H9 (cell line): ENCODE results near the gene RICTOR. TPM values are rescaled to one million over a fixed set of nuclear protein-coding genes. Genes with fewer than 3 reads are reported as not detected.
"Not testable (repeated sequence)": the region's sequence is repeated elsewhere in the genome, so short reads cannot be mapped to it uniquely, and the experiment has no call there.

Experiments used
- DNase-seq: peaks from one replicate; pipeline ENCODE4 v3.0.0-alpha.2; 2017
- H2AFZ ChIP-seq: one replicate; pipeline ENCODE4 v1.6.1; 2013; ENCODE audit warnings: mild to moderate bottlenecking, low read length, control low read depth, moderate library complexity
- H2AK5ac ChIP-seq: 2 replicates; pipeline ENCODE4 v1.6.1; 2013; ENCODE audit warnings: low read length, control low read depth, mixed read lengths; ENCODE audit not compliant: insufficient read length
- H2BK120ac ChIP-seq: one replicate; pipeline ENCODE4 v1.6.1; 2013; ENCODE audit warnings: low read depth, mild to moderate bottlenecking, low read length, control low read depth, inconsistent platforms; ENCODE audit not compliant: poor library complexity, severe bottlenecking
- H2BK12ac ChIP-seq: 2 replicates; pipeline ENCODE4 v1.6.1; 2013; ENCODE audit warnings: low read length, control low read depth, mixed read lengths, low read depth; ENCODE audit not compliant: insufficient read length
- H2BK15ac ChIP-seq: 2 replicates; pipeline ENCODE4 v1.6.1; 2013; ENCODE audit warnings: low read depth, low read length, control low read depth
- H2BK20ac ChIP-seq: one replicate; pipeline ENCODE4 v1.6.1; 2013; ENCODE audit warnings: low read depth, mild to moderate bottlenecking, low read length, control low read depth, inconsistent platforms; ENCODE audit not compliant: poor library complexity, severe bottlenecking
- H2BK5ac ChIP-seq: 2 replicates; pipeline ENCODE4 v1.6.1; 2013; ENCODE audit warnings: low read length, control low read depth, mixed read lengths; ENCODE audit not compliant: insufficient read length
- H3K14ac ChIP-seq: 2 replicates; pipeline ENCODE4 v1.6.1; 2013; ENCODE audit warnings: low read length, control low read depth; ENCODE audit not compliant: insufficient read depth
- H3K18ac ChIP-seq: 2 replicates; pipeline ENCODE4 v1.6.1; 2013; ENCODE audit warnings: low read depth, mild to moderate bottlenecking, mixed read lengths, low read length, control low read depth; ENCODE audit not compliant: insufficient read length
- H3K23ac ChIP-seq: 2 replicates; pipeline ENCODE4 v1.6.1; 2013; ENCODE audit warnings: low read length, control low read depth, mixed read lengths, low read depth; ENCODE audit not compliant: insufficient read length
- H3K23me2 ChIP-seq: 2 replicates; pipeline ENCODE4 v1.6.1; 2013; ENCODE audit warnings: low read depth, mild to moderate bottlenecking, mixed read lengths, low read length, control low read depth; ENCODE audit not compliant: insufficient read length, poor library complexity, severe bottlenecking
- H3K27ac ChIP-seq: 2 replicates; pipeline ENCODE4 v1.5.1; 2013; ENCODE audit warnings: low read length, control low read depth, mixed read lengths, low read depth; ENCODE audit not compliant: insufficient read length
- H3K27me3 ChIP-seq: 2 replicates; pipeline ENCODE4 v1.6.1; 2013; ENCODE audit warnings: low read length, control low read depth, inconsistent platforms; ENCODE audit not compliant: insufficient read depth
- H3K4ac ChIP-seq: 2 replicates; pipeline ENCODE4 v1.6.1; 2013; ENCODE audit warnings: low read depth, mild to moderate bottlenecking, control low read depth, inconsistent platforms, low read length, moderate library complexity
- H3K4me1 ChIP-seq: 2 replicates; pipeline ENCODE4 v1.6.1; 2013; ENCODE audit warnings: low read length, control low read depth, inconsistent platforms; ENCODE audit not compliant: insufficient read depth
- H3K4me2 ChIP-seq: 2 replicates; pipeline ENCODE4 v1.6.1; 2013; ENCODE audit warnings: low read length, control low read depth, mixed read lengths; ENCODE audit not compliant: insufficient read length, insufficient read depth
- H3K56ac ChIP-seq: 2 replicates; pipeline ENCODE4 v1.6.1; 2013; ENCODE audit warnings: low read depth, mild to moderate bottlenecking, mixed read lengths, low read length, control low read depth; ENCODE audit not compliant: insufficient read length
- H3K79me1 ChIP-seq: 2 replicates; pipeline ENCODE4 v1.6.1; 2013; ENCODE audit warnings: low read depth, mild to moderate bottlenecking, moderate library complexity, low read length, control low read depth, inconsistent platforms; ENCODE audit not compliant: insufficient read depth, poor library complexity, severe bottlenecking
- H3K79me2 ChIP-seq: 2 replicates; pipeline ENCODE4 v1.6.1; 2013; ENCODE audit warnings: low read length, control low read depth, inconsistent platforms; ENCODE audit not compliant: insufficient read depth
- H3K9ac ChIP-seq: 2 replicates; pipeline ENCODE4 v1.6.1; 2013; ENCODE audit warnings: low read length, control low read depth, mixed read lengths; ENCODE audit not compliant: insufficient read length; ENCODE audit errors: extremely low read depth
- H3K9me3 ChIP-seq: one replicate; pipeline ENCODE4 v1.6.1; 2013; ENCODE audit warnings: low read depth, low read length, inconsistent platforms; ENCODE audit not compliant: control insufficient read depth
- H3T11ph ChIP-seq: one replicate; pipeline ENCODE4 v1.6.1; 2013; ENCODE audit warnings: mild to moderate bottlenecking, low read length, control low read depth, inconsistent platforms
- H4K20me1 ChIP-seq: one replicate; pipeline ENCODE4 v1.6.1; 2013; ENCODE audit not compliant: control insufficient read depth, insufficient read length, insufficient read depth
- H4K5ac ChIP-seq: 2 replicates; pipeline ENCODE4 v1.6.1; 2013; ENCODE audit warnings: low read depth, mild to moderate bottlenecking, mixed read lengths, low read length, control low read depth; ENCODE audit not compliant: insufficient read length
- H4K8ac ChIP-seq: replicated peaks from 2 replicates; pipeline ENCODE4 v1.6.1; 2013; ENCODE audit warnings: low read length, control low read depth, mixed read lengths, low read depth; ENCODE audit not compliant: insufficient read length
- H4K91ac ChIP-seq: 2 replicates; pipeline ENCODE4 v1.6.1; 2013; ENCODE audit warnings: low read depth, mild to moderate bottlenecking, moderate library complexity, mixed read lengths, low read length, control low read depth; ENCODE audit not compliant: insufficient read length
- H3K27ac Mint-ChIP-seq, 3 experiments: 2 replicates in 2 of 3; 3 replicates in 1 of 3; pipeline ENCODE4 v1.8.0; 2020 to 2021; ENCODE audit warnings: mixed read lengths in 3 of 3, mild to moderate bottlenecking in 1 of 3, moderate library complexity in 1 of 3
- H3K27me3 Mint-ChIP-seq: 2 replicates; pipeline ENCODE4 v1.8.0; 2021; ENCODE audit warnings: low read depth, mild to moderate bottlenecking, moderate library complexity, mixed read lengths
- H3K36me3 Mint-ChIP-seq, 3 experiments: 2 replicates in 2 of 3; 3 replicates in 1 of 3; pipeline ENCODE4 v1.8.0; 2020 to 2021; ENCODE audit warnings: low read depth in 3 of 3, mixed read lengths in 3 of 3; ENCODE audit not compliant: insufficient read depth in 1 of 3
- H3K4me1 Mint-ChIP-seq, 2 experiments: 2 replicates each; pipeline ENCODE4 v1.8.0; 2020; ENCODE audit warnings: mixed read lengths in 2 of 2
- H3K4me3 Mint-ChIP-seq, 2 experiments: 2 replicates in 1 of 2; 3 replicates in 1 of 2; pipeline ENCODE4 v1.8.0; 2020 to 2021; ENCODE audit warnings: mild to moderate bottlenecking in 2 of 2, mixed read lengths in 2 of 2, moderate library complexity in 1 of 2
- H3K9me3 Mint-ChIP-seq, 2 experiments: 2 replicates in 1 of 2; 3 replicates in 1 of 2; pipeline ENCODE4 v1.8.0; 2020; ENCODE audit warnings: mild to moderate bottlenecking in 2 of 2, mixed read lengths in 2 of 2, moderate library complexity in 1 of 2
- CTCF ChIP-seq: fragments of 200-600 bp; sonication (generic); conservative IDR thresholded peaks from 3 replicates; pipeline ENCODE4 v1.8.0; 2021; ENCODE audit warnings: antibody characterized with exemption, mild to moderate bottlenecking
- WGBS: extraction: QIAGEN DNeasy Blood & Tissue Kit; methylation state at CpG from one replicate; pipeline ENCODE4 v1.1.7; 2013; ENCODE audit warnings: missing lambda C conversion rate, low lambda C conversion rate, mixed read lengths; ENCODE audit not compliant: insufficient read length; ENCODE audit errors: extremely low coverage; 5-methylcytosine and 5-hydroxymethylcytosine counted together
- total RNA-seq: library from RNA; stranded (reverse); gene quantifications from 2 replicates; pipeline ENCODE4 v1.2.1, GENCODE V29; 2021

Gene RICTOR
- total RNA-seq, 1 experiment from 2014 or later = 20.9 TPM

DNA sequence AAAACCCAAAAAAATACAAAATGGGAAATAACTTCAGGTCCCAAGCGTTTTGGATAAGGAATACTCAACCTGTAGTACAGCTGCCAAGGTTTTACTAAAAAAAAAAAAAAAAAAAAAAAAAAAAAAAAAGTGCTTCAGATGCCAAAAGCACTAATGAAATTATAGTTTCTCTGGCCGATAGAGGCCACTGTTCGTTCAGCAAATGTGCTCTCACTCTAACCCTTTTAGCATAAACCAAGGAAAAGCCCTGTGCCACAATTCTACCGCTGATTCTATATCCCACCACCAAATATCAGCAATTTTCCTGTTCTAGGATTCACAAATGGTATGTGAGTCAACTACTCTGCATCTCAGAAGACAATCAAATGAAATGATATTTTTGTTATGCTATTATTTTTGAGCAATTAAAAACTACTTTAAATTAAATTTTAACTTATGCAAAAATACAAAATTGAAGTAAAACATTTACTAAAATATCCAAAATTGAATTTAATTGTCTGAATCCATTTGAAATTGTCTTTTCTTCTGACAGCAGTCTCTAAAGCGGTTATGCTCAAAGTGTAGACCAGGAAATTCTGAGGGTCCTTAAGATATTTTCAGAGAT, 79.8 kb downstream of the RICTOR start:
- no peak overlapping the region for H4K8ac ChIP-seq
- H2AFZ ChIP-seq = no peak overlapping the region
- H3T11ph ChIP-seq = no peak overlapping the region
- Mint-ChIP-seq H3K9me3 (peaks cover 13 to 18% of the 10 kb centered on the region in 2 experiments), H3K27me3 (no peaks in the 10 kb centered on the region), H3K4me1 (peaks cover 5 to 7% of the 10 kb centered on the region in 2 experiments; a peak in 3 of 4 replicates), H3K27ac (no peak overlapping the region), H3K36me3 (peaks cover 18 to 35% (median 25%) of the 10 kb centered on the region in 3 experiments), H3K4me3 (no peak overlapping the region)
- peak; percentile 62 for TF ChIP-seq CTCF
- no peak overlapping the region for H3K9ac ChIP-seq
- no peak overlapping the region for H3K4me2 ChIP-seq
- no peak overlapping the region for H3K4ac ChIP-seq
- no peaks in the 10 kb centered on the region for H4K20me1 ChIP-seq
- no peak overlapping the region for H2BK20ac ChIP-seq
- H3K14ac ChIP-seq = no peak overlapping the region
- no peak overlapping the region for H3K56ac ChIP-seq
- no peak overlapping the region for H3K18ac ChIP-seq
- no peaks in the 10 kb centered on the region for H3K4me1 ChIP-seq
- H3K79me2 ChIP-seq = no peaks in the 10 kb centered on the region
- H2AK5ac ChIP-seq = no peak overlapping the region
- H4K91ac ChIP-seq = no peak overlapping the region
- no peaks in the 10 kb centered on the region for H3K27me3 ChIP-seq
- no peaks in the 10 kb centered on the region for H3K9me3 ChIP-seq
- no peak overlapping the region for H2BK12ac ChIP-seq
- no peak for DNase-seq
- no peak overlapping the region for H3K27ac ChIP-seq
- H3K79me1 ChIP-seq = no peaks in the 10 kb centered on the region
- no peak overlapping the region for H2BK5ac ChIP-seq
- no peak overlapping the region for H2BK15ac ChIP-seq
- no peak overlapping the region for H2BK120ac ChIP-seq
- WGBS = no CpG with 5 or more reads among the region's 5 CpGs
- H4K5ac ChIP-seq = no peak overlapping the region
- no peaks in the 10 kb centered on the region for H3K23me2 ChIP-seq
- no peak overlapping the region for H3K23ac ChIP-seq

DNA sequence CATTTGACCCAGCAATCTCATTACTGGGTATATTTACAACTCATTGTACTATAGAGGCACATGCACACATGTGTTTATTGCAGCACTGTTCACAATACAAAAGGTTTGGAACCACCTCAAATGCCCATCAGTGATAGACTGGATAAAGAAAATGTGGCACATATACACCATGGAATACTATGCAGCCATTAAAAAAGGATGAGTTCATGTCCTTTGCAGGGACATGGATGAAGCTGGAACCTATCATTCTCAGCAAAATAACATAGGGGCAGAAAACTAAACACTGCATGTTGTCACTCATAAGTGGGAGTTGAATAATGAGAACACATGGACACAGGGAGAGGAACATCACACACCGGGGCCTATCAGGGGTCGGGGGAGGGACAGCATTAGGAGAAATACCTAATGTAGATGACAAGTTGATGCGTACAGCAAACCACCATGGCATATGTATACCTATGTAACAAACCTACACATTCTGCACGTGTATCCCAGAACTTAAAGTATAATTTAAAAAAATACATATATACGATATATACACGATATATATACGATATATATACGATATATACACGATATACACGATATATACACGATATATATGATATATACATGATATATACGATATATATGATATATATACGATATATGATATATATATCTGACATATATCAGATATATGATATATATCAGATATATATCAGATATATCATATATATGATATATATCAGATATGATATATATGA, 84.1 kb downstream of the RICTOR start:
- H3K4me2 ChIP-seq, H3K4me3 Mint-ChIP-seq, H3K79me1 ChIP-seq, H2BK120ac ChIP-seq, H3K14ac ChIP-seq, H4K8ac ChIP-seq, H2BK12ac ChIP-seq, H3K9me3 ChIP-seq, H3K27me3 Mint-ChIP-seq, H3K18ac ChIP-seq, H4K5ac ChIP-seq, H3K27ac Mint-ChIP-seq, H2BK5ac ChIP-seq, DNase-seq, H3K4me1 ChIP-seq, H2BK15ac ChIP-seq, H3K79me2 ChIP-seq, H3K23ac ChIP-seq, H2BK20ac ChIP-seq, H4K91ac ChIP-seq, H3K4me1 Mint-ChIP-seq, H2AK5ac ChIP-seq, H3K27me3 ChIP-seq, H2AFZ ChIP-seq, H3K56ac ChIP-seq, H3K9ac ChIP-seq, H3K27ac ChIP-seq, H3K4ac ChIP-seq, H4K20me1 ChIP-seq, H3K23me2 ChIP-seq, H3T11ph ChIP-seq: not testable (repeated sequence)
- peaks cover 13 to 15% of the 10 kb centered on the region in 2 experiments for H3K9me3 Mint-ChIP-seq
- no CpG with 5 or more reads among the region's 13 CpGs for WGBS
- peaks cover 38 to 54% (median 43%) of the 10 kb centered on the region in 3 experiments for H3K36me3 Mint-ChIP-seq
